NB4 (cell line): ENCODE measurements around the gene DYNLT2B.
A peak's percentile ranks its signal among the peaks of the same experiment; 100 is the strongest.
"Not testable (repeated sequence)": the region's sequence is repeated elsewhere in the genome, so short reads cannot be mapped to it uniquely, and the experiment has no call there.

ENCODE experiments used
- DNase-seq: peaks from one replicate; pipeline ENCODE4 v3.0.0; 2010; ENCODE audit warnings: low read depth
- H3K4me3 ChIP-seq: one replicate; pipeline ENCODE4 v1.5.1; 2011; ENCODE audit warnings: mild to moderate bottlenecking, low read depth, low read length, moderate library complexity
- MAX ChIP-seq: IDR thresholded peaks from 2 replicates; pipeline ENCODE4 v1.6.1; 2011; ENCODE audit warnings: low read depth, low read length
- MYC ChIP-seq: IDR thresholded peaks from 2 replicates; pipeline ENCODE4 v1.6.1; 2011; ENCODE audit warnings: low read depth, low read length
- POLR2A ChIP-seq: IDR thresholded peaks from 2 replicates; pipeline ENCODE4 v1.6.1; 2011; ENCODE audit warnings: mild to moderate bottlenecking; ENCODE audit not compliant: insufficient read length; ENCODE audit errors: extremely low read depth
- TF ChIP-seq, protein P1 (sequence below): IDR thresholded peaks from one replicate; pipeline ENCODE4 v1.5.1; 2012; ENCODE audit warnings: low read depth, low read length

DYNLT2B gene

GRCh38 chr3:196254376-196255283 is 63.4 kb downstream of the DYNLT2B start:
- H3K4me3 ChIP-seq: no peak overlapping the region
- no peak for DNase-seq
- TF ChIP-seq MYC (no peak), POLR2A (no peak), MAX (no peak)
- TF ChIP-seq, protein P1, sequence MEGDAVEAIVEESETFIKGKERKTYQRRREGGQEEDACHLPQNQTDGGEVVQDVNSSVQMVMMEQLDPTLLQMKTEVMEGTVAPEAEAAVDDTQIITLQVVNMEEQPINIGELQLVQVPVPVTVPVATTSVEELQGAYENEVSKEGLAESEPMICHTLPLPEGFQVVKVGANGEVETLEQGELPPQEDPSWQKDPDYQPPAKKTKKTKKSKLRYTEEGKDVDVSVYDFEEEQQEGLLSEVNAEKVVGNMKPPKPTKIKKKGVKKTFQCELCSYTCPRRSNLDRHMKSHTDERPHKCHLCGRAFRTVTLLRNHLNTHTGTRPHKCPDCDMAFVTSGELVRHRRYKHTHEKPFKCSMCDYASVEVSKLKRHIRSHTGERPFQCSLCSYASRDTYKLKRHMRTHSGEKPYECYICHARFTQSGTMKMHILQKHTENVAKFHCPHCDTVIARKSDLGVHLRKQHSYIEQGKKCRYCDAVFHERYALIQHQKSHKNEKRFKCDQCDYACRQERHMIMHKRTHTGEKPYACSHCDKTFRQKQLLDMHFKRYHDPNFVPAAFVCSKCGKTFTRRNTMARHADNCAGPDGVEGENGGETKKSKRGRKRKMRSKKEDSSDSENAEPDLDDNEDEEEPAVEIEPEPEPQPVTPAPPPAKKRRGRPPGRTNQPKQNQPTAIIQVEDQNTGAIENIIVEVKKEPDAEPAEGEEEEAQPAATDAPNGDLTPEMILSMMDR: no peak

- DNase-seq: no peak
- H3K4me3 ChIP-seq: no peak overlapping the region
- TF ChIP-seq MYC (no peak), POLR2A (no peak), MAX (no peak)
- TF ChIP-seq, protein P1: no peak
Measured at GRCh38 chr3:196251918-196252317, 66.1 kb downstream of the DYNLT2B start.

DNA sequence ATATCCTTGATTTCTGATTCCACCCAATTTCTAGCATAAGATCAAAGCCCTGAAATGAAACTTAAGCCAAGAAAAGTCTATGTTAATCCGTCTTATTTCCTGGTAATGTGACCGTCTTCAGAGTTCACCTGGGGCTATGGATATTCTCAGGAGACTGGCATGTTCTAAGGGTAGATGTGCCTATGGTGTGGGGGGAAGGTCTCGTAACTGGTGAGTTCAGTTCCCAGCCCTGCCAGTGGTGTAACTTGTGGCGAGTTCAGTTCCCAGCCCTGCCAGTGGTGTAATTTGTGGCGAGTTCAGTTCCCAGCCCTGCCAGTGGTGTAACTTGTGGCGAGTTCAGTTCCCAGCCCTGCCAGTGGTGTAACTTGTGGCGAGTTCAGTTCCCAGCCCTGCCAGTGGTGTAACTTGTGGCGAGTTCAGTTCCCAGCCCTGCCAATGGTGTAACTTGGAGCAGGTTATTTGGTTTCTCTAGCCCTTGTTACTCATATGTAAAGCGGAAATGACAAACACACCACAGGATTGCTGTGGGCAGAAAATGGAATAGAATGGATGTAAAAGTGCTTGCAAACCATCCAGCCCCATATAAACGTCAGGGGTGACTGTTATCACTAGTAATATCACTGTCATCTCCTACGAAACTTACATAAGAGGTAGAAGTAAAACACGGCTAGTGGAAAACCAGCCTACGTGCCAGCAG is 71.3 kb downstream of the DYNLT2B start:
- no peak for TF ChIP-seq MAX
- no peak for TF ChIP-seq MYC
- TF ChIP-seq, protein P1: no peak
- TF ChIP-seq POLR2A: no peak
- DNase-seq: peak; percentile 89
- H3K4me3 ChIP-seq: no peak overlapping the region

DNA sequence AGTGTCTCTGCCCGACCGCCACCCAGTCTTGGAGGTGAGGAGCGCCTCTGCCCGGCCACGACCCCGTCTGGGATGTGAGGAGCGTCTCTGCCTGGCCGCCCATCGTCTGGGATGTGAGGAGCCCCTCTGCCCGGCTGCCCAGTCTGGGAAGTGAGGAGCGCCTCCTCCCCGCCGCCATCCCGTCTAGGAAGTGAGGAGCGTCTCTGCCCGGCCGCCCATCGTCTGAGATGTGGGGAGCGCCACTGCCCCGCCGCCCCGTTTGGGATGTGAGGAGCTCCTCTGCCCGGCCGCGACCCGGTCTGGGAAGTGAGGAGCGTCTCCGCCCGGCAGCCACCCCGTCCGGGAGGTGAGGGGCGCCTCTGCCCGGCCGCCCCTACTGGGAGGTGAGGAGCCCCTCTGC is 73.9 kb downstream of the DYNLT2B start:
- DNase-seq, H3K4me3 ChIP-seq: not testable (repeated sequence)

DNA sequence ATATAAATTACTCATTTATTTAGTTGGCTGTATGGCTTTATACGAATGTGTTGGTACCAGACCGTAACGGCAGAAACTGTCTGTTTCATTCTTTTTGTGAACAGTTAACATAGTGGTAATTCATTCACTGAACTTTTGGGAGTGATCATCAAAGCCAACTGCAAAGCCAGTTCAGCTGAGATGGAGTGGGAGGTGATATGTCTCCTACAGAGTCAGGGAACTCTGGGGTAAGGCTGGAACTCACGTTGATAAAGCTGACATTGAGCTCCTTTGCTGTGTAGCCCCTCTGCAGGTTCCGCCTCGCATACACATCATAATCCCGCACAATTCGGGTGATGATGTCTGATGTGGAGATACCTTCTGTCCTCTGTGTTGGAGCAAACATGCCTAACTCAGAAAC is 76.3 kb downstream of the DYNLT2B start:
- H3K4me3 ChIP-seq: no peak overlapping the region
- TF ChIP-seq POLR2A: no peak
- no peak for TF ChIP-seq MAX
- TF ChIP-seq MYC: no peak
- TF ChIP-seq, protein P1: no peak
- DNase-seq: no peak
